HTERT RPE-1 (cell line): ENCODE data around the gene ASXL2.

Experiments
- in situ Hi-C: fragments of 300-500 bp; cut with MboI; formaldehyde crosslinking; loops from 4 replicates; pipeline ENCODE4 v1.14.3; 2020; ENCODE audit warnings: low sequenced_read_pairs

Gene ASXL2

DNA sequence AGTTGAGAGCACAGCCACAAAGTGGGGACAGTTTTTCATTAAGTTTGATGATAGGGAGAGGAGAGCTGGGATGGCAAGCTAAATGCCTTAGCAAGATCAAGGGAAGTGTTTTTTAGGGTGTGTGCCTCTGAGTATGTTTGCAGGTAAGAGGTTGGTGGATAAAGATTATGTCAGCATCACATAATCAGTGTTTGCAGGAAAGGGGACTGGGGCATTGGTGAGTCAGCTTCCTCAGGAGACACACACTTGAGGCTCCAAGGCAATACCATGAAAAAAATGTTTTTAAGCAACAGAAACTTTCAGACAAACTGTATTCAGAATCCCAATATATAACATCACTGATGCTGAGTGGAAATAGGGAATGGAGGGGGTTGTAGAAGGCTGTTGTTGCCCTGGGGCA, 179.5 kb downstream of the ASXL2 start:
- in situ Hi-C loops: no loop called here

DNA sequence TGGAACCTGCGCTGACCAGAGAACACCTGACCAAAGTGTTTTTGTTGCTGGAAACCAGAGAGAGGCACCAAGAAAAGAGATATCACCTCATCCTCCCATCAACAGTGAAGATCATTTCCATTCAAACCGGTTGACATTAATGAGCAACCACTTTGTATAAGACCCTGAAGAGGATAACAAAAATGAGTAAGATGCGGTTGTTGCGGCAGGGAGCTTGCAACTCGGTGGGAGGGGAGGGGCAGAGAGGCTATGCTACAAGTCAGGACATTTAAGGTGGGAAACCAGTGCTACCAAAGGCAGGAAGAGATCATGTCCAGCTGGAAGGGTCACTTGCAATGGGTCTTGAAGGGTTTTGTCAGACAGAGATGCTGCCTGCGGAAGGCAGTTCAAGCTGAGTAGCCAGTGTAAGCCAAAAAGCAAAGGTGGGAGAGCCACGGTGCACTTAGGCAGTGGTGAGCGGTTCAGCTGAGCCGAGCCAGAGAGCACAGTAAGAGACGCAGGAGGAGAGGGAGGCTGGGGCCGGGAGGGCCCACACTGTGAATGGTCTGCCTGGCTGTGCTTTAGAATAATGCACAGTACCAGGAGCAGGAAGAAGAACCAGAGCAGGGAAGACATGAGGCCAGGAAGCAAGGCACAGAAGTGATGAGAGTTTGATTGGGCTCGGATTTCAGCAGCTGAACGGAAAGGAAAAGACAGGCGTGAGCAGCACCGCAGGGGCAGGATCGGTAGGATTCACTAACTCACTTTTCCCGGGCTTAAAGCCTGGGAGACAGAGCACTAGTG, 180.5 kb downstream of the ASXL2 start:
- in situ Hi-C loops: no loop called here

DNA sequence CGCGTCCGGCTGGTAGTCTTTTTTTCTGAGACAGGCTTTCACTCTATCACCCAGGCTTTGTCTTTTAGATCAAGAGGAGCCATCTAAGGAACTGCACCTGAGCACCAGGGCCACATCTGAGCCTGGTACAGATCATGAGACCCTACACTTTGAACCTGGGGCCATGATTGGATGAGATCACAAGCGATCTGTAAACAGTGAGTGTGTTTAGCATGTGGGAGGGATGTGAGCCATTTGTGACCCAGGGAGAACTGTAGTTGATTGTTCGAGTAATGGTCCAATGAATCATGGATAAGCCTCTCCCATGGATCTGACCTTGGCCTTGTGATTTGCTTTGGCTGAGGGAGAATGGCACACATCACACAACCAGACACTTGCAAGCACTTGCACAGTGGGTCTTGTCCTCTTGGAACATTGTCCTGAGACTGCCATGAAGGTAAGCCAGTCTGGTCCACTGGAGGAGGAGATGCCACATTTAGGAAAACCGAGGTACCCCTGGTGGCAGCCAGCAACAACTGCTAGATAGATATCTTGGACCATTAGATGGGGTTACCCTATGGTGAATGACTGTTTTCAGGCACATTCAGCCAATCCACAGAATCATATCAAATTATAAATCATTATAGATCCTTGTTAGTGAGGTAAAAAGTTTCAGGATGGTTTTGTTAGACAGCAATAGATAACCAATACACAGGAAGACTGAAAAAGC, 185.4 kb downstream of the ASXL2 start:
- in situ Hi-C loops: no loop called here

DNA sequence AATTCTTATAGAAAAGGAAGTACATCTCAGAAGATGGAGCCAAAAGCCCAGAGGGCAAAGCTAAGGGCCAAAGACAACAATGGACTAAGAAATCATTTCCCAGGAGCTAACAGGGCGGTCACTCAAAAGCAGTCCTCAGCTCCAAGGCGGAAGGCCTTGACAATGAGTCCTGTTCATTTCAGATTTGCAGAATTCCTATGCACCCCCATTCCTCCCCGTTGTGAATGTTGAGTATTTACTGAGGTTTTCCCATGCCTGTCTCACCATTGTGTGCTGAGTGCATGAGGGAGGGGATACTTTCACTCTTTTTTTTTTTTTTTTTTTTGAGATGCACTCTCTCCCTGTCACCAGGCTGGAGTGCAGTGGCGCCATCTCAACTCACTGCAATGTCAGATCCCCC, 186.1 kb downstream of the ASXL2 start:
- in situ Hi-C loops: no loop called here

DNA sequence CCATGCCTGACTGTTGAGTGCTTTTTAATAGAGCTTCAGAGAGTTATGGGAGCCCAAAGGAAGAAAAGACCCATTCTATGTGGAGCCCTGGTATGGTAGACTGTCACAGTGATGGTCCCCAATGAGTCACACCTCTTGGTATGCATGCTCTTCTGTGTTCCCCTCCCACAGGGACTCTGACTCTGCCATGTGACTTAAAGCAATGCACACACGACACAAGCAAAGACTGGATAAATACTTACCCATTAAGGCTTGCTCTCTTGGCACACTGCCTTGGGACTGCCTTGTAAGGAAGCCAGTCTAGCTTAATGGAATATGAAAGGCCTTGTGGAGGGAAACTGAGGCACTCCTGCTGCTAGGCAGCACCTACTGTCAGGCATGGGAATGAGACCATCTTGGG, 188.2 kb downstream of the ASXL2 start:
- in situ Hi-C loops: no loop called here

DNA sequence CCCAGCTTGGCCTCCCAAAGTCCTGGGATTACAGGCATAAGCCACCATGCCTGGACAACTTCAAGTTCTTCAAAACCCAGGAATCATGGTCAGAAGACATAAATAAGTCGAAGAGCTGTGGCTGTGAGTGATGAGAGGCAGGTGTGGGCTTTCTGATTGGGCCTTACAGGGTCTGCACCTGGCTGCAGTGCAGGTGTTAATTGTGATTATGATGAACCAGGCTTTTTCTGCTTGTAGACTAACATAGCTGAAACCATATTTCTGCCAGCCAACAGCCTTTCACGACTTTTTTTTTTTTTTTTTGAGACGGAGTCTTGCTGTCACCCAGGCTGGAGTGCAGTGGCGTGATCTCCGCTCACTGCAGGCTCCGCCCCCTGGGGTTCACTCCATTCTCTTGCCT, 190.1 kb downstream of the ASXL2 start:
- in situ Hi-C loops: no loop called here

DNA sequence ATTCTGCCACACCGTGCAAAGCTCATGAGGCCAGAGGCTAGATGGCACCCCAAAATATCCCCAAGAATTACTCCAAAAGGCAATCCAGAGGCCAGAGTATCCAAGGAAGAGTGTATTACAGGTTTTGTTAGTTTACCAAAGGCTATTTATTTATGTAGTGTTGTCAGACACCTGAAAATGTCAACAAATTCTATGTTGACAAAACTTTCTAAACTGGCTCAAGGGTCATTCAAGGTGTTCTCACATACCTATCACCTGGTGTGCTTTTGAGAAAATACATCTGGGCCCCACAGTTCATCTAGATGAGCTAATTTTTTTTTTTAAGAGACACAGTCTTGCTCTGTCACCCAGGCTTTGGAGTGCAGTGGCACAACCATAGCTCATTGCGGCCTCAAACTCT, 192.5 kb downstream of the ASXL2 start:
- in situ Hi-C loops: no loop called here

DNA sequence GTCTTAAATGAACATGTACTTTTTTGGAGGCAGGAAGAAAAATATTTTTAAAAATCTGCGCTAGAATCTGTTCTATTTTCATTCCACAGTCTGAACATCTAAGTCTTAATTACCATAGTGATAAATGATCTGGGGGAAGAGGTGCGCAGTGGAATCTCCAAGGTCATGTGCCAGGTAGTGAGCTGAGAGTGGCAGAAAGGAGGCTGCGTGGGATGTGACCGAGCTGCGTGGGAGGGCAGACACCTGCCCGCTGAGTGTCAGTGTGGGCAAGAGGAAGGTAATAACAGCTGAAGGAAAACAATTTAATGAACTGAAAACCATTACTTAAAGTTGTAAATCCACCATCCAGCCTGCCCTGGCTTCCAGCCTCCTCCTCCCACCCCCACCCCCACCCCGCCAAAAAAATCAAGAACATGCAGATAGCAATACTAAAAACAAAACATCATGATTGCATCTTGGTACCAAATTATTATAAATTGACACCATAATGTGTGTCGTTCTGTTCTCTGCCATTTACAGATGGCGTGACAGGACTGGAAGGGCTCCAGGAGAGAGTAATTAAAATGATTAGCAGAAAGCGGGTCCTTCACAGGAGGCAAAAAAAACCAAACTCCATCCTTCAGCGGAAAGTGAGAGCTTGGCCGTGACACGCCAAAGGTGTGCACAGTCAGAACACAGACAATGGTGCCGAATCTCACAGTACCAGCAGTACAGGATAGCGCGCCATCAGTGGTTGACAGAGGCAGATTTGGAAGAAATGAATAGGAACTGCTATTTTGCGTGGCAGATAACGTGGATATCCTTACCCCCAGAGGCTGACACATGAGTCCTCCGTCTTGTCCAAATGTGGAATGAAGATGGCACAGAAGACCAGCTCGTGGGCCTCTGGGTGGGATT, 193.5 kb downstream of the ASXL2 start:
- in situ Hi-C loops: no loop called here
